MCF 10A (cell line): ENCODE data around the gene RAMACL. TPM values are rescaled to one million over a fixed set of nuclear protein-coding genes. Genes with fewer than 3 reads are reported as not detected.
A peak's percentile ranks its signal among the peaks of the same experiment; 100 is the strongest.

Source experiments
- BruUV-seq: library from RNA; stranded (reverse); fragments of 400-500 nt; replicated peaks from 2 replicates; lab custom pipeline; 2021; lab: Mats Ljungman, UMichigan
- CTCF ChIA-PET: fragments of 300-600 bp; sonication (Branson Sonifier 250); formaldehyde crosslinking; extraction: SDS; loops from one replicate; lab custom pipeline; 2021; ENCODE audit warnings: antibody characterized with exemption, inconsistent platforms; lab: Yijun Ruan, JAX
- POLR2A ChIA-PET: fragments of 300-600, 350-650 bp; sonication (Branson Sonifier 250); formaldehyde crosslinking; extraction: SDS; loops from one replicate; lab custom pipeline; 2020; ENCODE audit warnings: antibody characterized with exemption, inconsistent platforms; lab: Yijun Ruan, JAX
- DNase-seq: peaks from one replicate; pipeline ENCODE4 v3.0.0-alpha.2; 2018; ENCODE audit not compliant: unreplicated experiment
- H3K27ac Mint-ChIP-seq: one replicate; pipeline ENCODE4 v1.8.0; 2022; ENCODE audit warnings: mild to moderate bottlenecking, low read depth, mixed read lengths; ENCODE audit not compliant: unreplicated experiment
- H3K27me3 Mint-ChIP-seq: one replicate; pipeline ENCODE4 v1.8.0; 2022; ENCODE audit warnings: mixed read lengths; ENCODE audit not compliant: insufficient read depth, unreplicated experiment
- H3K36me3 Mint-ChIP-seq: one replicate; pipeline ENCODE4 v1.8.0; 2022; ENCODE audit warnings: mild to moderate bottlenecking, moderate library complexity, mixed read lengths; ENCODE audit not compliant: insufficient read depth, unreplicated experiment
- H3K4me1 Mint-ChIP-seq: one replicate; pipeline ENCODE4 v1.8.0; 2022; ENCODE audit warnings: mixed read lengths; ENCODE audit not compliant: insufficient read depth, unreplicated experiment
- H3K4me3 Mint-ChIP-seq: one replicate; pipeline ENCODE4 v1.8.0; 2022; ENCODE audit warnings: mild to moderate bottlenecking, moderate library complexity, mixed read lengths; ENCODE audit not compliant: unreplicated experiment
- H3K9me3 Mint-ChIP-seq: one replicate; pipeline ENCODE4 v1.8.0; 2022; ENCODE audit warnings: mixed read lengths; ENCODE audit not compliant: unreplicated experiment
- CTCF ChIP-seq: fragments of 200-600 bp; IDR thresholded peaks from one replicate; pipeline ENCODE4 v1.8.0; 2022; ENCODE audit warnings: antibody characterized with exemption, mild to moderate bottlenecking; ENCODE audit not compliant: unreplicated experiment
- intact Hi-C: fragments of 100-400 bp; cut with micrococcal nuclease; formaldehyde crosslinking; loops from 2 replicates; pipeline ENCODE4 v1.14.1; 2022
- total RNA-seq: library from RNA; stranded (reverse); gene quantifications from 2 replicates; pipeline ENCODE4 v1.2.3, GENCODE V29; 2022

RAMACL gene
- total RNA-seq, 1 experiment from 2014 or later, result 5.3 TPM

- Mint-ChIP-seq H3K36me3 (peaks cover 40% of the 10 kb centered on the region), H3K27me3 (no peaks in the 10 kb centered on the region), H3K4me3 (peak overlapping the region; percentile 22), H3K27ac (peak overlapping the region; percentile 86), H3K9me3 (no peaks in the 10 kb centered on the region), H3K4me1 (peaks cover 58% of the 10 kb centered on the region)
- no TSS peak for BruUV-seq
- POLR2A ChIA-PET, result interaction anchor here (0.6 to 5.3 kb wide), 10 partner anchors 9 to 363 kb away, joined by 3 to 89 read pairs (median 5); partner anchors contain the start of genes RNASET2 and RPS6KA2
- no peak for TF ChIP-seq CTCF
- peak; percentile 76 for DNase-seq
- CTCF ChIA-PET, result interaction anchor here (0.6 to 1.5 kb wide), 5 partner anchors 9 to 39 kb away, joined by 3 to 4 read pairs (median 3); no protein-coding TSS in a partner anchor
- intact Hi-C loops, result loop anchor here (2.0 kb wide), 2 partner anchors 26 to 32 kb away; no protein-coding TSS in a partner anchor
Measured at GRCh38 chr6:166592821-166593220, 6.3 kb upstream of the RAMACL start.

GRCh38 chr6:166591961-166592520 is 5.6 kb upstream of the RAMACL start:
- ChIA-PET POLR2A (interaction anchor here (0.8 to 5.3 kb wide), 7 partner anchors 8 to 364 kb away, joined by 3 to 89 read pairs (median 5); partner anchors contain the start of genes RNASET2 and RPS6KA2), CTCF (interaction anchor here (1.2 to 1.5 kb wide), 2 partner anchors 34 to 38 kb away, joined by 3 to 4 read pairs; no protein-coding TSS in a partner anchor)
- no peak for DNase-seq
- Mint-ChIP-seq H3K27ac (peak overlapping the region; percentile 86), H3K36me3 (peaks cover 32% of the 10 kb centered on the region), H3K27me3 (no peaks in the 10 kb centered on the region), H3K4me3 (peak overlapping the region; percentile 22), H3K4me1 (peaks cover 50% of the 10 kb centered on the region), H3K9me3 (no peaks in the 10 kb centered on the region)
- intact Hi-C loops, result loop anchor here (2.0 kb wide), 2 partner anchors 25 to 33 kb away; no protein-coding TSS in a partner anchor
- BruUV-seq, result no TSS peak
- TF ChIP-seq CTCF, result no peak

- Mint-ChIP-seq H3K27ac (no peak overlapping the region), H3K4me1 (peaks cover 43% of the 10 kb centered on the region)
Measured at GRCh38 chr6:166591026-166591425, 4.5 kb upstream of the RAMACL start.

More at GRCh38 chr6:166591026-166591425, 4.5 kb upstream of the RAMACL start:
- DNase-seq, result no peak
- Mint-ChIP-seq H3K9me3 (no peaks in the 10 kb centered on the region), H3K27me3 (no peaks in the 10 kb centered on the region), H3K36me3 (peaks cover 34% of the 10 kb centered on the region), H3K4me3 (no peak overlapping the region)
- TF ChIP-seq CTCF, result no peak
- ChIA-PET POLR2A (interaction anchor here (5.3 kb wide), 1 partner anchor 32 kb away, joined by 89 read pairs; the partner anchor contains the start of gene RPS6KA2), CTCF (no interaction called here)
- intact Hi-C loops, result no loop called here
- no TSS peak for BruUV-seq
